NB4 (cell line): ENCODE data around the gene LONP2.

ENCODE experiments used
- DNase-seq: peaks from one replicate; pipeline ENCODE4 v3.0.0; 2010; ENCODE audit warnings: low read depth
- H3K4me3 ChIP-seq: one replicate; pipeline ENCODE4 v1.5.1; 2011; ENCODE audit warnings: mild to moderate bottlenecking, low read depth, low read length, moderate library complexity
- MYC ChIP-seq: IDR thresholded peaks from 2 replicates; pipeline ENCODE4 v1.6.1; 2011; ENCODE audit warnings: low read depth, low read length
- POLR2A ChIP-seq: IDR thresholded peaks from 2 replicates; pipeline ENCODE4 v1.6.1; 2011; ENCODE audit warnings: mild to moderate bottlenecking; ENCODE audit not compliant: insufficient read length; ENCODE audit errors: extremely low read depth
- TF ChIP-seq, protein P1 (sequence below): IDR thresholded peaks from 2 replicates; pipeline ENCODE4 v1.6.1; 2011; ENCODE audit warnings: low read depth, low read length
- TF ChIP-seq, protein P2 (sequence below): IDR thresholded peaks from one replicate; pipeline ENCODE4 v1.5.1; 2012; ENCODE audit warnings: low read depth, low read length

The LONP2 gene

DNA sequence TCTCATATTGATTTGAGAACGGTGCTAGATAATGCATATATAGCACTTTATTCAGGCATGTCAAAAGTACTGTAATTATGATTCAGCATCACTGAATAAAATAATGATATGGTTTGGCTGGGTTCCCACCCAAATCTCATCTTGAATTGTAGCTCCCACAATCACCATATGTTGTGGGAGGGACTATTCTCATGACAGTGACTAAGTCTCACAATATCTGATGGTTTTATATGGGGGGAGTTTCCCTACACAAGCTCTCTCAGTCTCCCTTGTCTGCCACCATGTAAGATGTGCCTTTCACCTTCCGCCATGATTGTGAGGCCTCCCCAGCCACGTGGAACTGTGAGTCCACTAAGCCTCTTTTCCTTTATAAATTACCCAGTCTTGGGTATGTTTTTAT is 25.6 kb upstream of the LONP2 start:
- no peak for TF ChIP-seq POLR2A
- TF ChIP-seq, protein P1, sequence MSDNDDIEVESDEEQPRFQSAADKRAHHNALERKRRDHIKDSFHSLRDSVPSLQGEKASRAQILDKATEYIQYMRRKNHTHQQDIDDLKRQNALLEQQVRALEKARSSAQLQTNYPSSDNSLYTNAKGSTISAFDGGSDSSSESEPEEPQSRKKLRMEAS, result no peak
- no peak for TF ChIP-seq MYC
- TF ChIP-seq, protein P2, sequence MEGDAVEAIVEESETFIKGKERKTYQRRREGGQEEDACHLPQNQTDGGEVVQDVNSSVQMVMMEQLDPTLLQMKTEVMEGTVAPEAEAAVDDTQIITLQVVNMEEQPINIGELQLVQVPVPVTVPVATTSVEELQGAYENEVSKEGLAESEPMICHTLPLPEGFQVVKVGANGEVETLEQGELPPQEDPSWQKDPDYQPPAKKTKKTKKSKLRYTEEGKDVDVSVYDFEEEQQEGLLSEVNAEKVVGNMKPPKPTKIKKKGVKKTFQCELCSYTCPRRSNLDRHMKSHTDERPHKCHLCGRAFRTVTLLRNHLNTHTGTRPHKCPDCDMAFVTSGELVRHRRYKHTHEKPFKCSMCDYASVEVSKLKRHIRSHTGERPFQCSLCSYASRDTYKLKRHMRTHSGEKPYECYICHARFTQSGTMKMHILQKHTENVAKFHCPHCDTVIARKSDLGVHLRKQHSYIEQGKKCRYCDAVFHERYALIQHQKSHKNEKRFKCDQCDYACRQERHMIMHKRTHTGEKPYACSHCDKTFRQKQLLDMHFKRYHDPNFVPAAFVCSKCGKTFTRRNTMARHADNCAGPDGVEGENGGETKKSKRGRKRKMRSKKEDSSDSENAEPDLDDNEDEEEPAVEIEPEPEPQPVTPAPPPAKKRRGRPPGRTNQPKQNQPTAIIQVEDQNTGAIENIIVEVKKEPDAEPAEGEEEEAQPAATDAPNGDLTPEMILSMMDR, result no peak
- no peak for DNase-seq
- H3K4me3 ChIP-seq, result no peak overlapping the region

DNA sequence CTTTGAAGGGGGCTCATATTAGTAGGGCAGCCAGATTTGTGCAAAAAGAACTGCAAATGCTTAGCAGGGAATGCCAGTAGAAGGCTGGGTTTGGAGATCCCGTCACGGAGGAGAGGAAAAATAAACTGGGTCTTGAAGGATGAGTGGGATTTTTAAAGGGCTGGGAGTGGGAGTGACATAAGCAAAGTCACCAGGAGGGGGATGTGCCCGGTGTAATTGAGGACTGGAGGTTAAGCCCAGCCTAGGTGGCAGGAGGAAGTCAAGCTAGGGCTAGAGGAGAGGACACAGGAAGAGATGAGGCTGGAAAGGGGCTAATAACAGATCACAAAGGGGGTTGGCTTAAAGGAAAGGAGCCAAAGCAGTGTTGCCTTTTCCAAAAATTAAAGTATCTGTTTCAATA is 23.2 kb upstream of the LONP2 start:
- H3K4me3 ChIP-seq, result no peak overlapping the region
- TF ChIP-seq MYC (no peak), POLR2A (no peak)
- TF ChIP-seq, protein P2, result no peak
- TF ChIP-seq, protein P1, result no peak
- DNase-seq, result no peak

DNA sequence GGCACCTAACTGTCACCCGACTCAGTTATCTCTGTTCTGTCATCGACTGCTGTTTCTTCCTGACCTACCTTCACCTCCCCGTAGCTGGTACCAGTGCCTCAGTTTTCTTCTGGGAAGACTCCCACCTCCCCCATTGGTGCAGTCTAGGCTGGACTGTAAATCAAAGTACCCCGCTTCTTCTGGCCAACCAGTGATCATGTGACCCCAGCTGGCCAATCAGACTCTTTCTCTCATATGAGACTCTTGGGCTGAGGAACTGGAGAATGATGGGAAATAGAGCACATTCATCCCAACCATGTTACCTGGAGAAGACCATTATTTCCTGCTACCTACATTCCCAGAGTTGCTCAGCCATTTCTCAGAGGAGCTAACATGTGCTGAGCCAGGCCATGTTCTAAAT is 20.6 kb upstream of the LONP2 start:
- TF ChIP-seq, protein P1, result no peak
- no peak for TF ChIP-seq MYC
- no peak for TF ChIP-seq POLR2A
- TF ChIP-seq, protein P2, result no peak
- no peak for DNase-seq
- H3K4me3 ChIP-seq, result no peak overlapping the region

DNA sequence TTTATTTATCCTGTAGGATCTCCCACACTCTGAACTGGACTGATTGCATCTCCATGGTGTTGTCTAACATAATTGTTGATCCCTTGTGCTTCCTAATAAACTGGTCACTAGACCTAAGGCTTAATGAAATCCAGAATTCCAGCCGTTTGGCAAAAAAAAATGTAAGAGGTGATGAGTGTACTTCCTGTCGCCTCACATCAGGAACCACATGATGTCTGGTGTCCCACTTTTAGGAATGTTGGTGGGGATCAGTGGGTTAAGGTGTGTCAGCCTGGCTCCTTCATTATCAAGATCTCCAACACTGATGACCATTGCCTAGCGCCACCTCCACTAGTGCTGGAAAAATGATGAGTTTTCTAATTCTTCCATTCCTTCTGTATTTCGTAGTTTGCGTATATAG is 18.6 kb upstream of the LONP2 start:
- TF ChIP-seq MYC (no peak), POLR2A (no peak)
- TF ChIP-seq, protein P2, result no peak
- DNase-seq, result no peak
- no peak overlapping the region for H3K4me3 ChIP-seq

DNA sequence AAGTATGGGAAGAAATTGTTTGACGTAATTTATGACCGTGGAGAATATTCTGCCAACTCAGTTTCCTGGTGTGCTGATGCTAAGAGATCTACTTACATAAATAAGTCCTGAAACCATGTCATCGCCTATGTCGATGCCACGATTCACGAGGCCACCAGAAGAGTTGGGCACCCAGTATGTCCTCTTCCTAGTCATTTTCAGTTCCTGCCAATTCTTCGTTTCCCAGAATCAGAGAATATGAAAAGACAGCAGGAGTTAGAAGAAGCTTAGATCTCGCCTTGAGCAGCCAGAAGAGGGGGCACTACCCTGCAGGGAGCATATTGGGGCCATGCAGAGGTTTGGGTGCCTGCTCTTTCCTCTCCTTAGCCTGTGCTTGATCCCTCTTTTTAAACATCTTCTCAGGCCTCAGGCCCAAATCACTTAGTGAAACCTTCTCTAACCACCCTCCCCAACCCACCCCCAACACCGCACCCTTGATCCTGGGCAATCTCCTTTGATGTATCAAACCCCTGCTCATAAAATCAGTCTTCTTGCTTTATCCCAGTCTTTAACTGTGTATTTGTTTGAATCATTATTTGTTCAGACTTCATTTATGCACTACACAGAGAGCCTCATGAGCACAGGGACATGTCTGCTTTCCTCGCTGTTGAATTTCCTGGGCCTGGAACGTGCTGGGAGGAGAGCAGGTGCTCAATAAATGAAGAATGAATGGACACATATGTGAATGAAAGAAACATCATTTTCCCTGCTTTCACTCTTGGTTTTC is 12.2 kb upstream of the LONP2 start:
- H3K4me3 ChIP-seq, result no peak overlapping the region
- DNase-seq, result peak; percentile 64
- no peak for TF ChIP-seq POLR2A
- TF ChIP-seq, protein P2, result peak; percentile 87

DNA sequence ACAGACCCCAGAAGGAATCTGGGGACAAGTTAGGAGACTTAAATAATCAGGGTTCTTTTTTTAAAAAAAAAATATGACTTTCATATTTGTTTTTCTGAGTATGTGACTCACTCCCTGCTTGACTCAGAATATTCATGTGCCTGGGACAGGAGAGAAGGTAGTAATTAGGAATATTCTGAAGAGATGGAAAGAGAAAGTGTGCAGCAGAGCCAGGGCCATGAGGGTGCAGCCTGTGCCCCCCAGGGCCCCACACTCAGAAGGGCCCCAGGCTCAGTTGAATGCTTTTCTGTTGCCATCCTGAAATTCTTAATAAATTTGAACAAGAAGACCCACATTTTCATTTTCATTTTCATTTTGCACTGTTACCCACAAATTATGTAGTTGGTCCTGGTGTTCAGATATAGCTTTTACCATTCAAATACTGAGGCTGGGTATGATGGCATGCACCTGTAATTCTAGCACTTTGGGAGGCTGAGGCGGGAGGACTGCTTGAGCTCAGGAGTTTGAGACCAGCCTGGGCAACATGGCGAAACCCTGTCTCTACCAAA is 11.5 kb upstream of the LONP2 start:
- TF ChIP-seq, protein P2, result no peak
- TF ChIP-seq MYC (no peak), POLR2A (no peak)
- TF ChIP-seq, protein P1, result no peak
- H3K4me3 ChIP-seq, result no peak overlapping the region

More for the DNA sequence above, 11.5 kb upstream of the LONP2 start:
- DNase-seq, result no peak
